H1 (cell line): ENCODE measurements around the gene WEE1. TPM values are rescaled to one million over a fixed set of nuclear protein-coding genes. Genes with fewer than 3 reads are reported as not detected.

ENCODE experiments used
- BCL11A ChIP-seq, 2 experiments: IDR thresholded peaks; one replicate each; pipeline ENCODE4 v1.6.1; 2011; ENCODE audit warnings: low read depth in 2 of 2, low read length in 2 of 2, mild to moderate bottlenecking in 2 of 2
- CTBP2 ChIP-seq: IDR thresholded peaks from 2 replicates; pipeline ENCODE4 v1.7.0; 2011; ENCODE audit warnings: borderline replicate concordance, mild to moderate bottlenecking, moderate library complexity, mixed read lengths, low read length; ENCODE audit not compliant: insufficient read depth, insufficient read length
- POLR2A ChIP-seq, 2 experiments: IDR thresholded peaks; 1 replicate in 1 of 2; 2 replicates in 1 of 2; pipeline ENCODE4 v1.6.1; 2011; ENCODE audit warnings: low read depth in 2 of 2, low read length in 2 of 2, mild to moderate bottlenecking in 2 of 2; ENCODE audit errors: control extremely low read depth in 1 of 2
- TAF7 ChIP-seq: optimal IDR thresholded peaks from 2 replicates; pipeline ENCODE3; 2011; ENCODE audit warnings: low read depth, mild to moderate bottlenecking, inconsistent platforms, low read length, moderate library complexity, borderline replicate concordance
- polyA plus RNA-seq, 7 experiments: library from polyadenylated mRNA; depleted of rRNA in 3 of 7; stranded (reverse) in 5 of 7; unstranded in 2 of 7; fragments of >200 nt in 5 of 7; fragments of 200-250 nt in 2 of 7; gene quantifications; 1 replicate in 5 of 7; 2 replicates in 1 of 7; 4 replicates in 1 of 7; pipeline versions ENCODE4 v1.2.1 to v1.2.3, GENCODE V29; 2011 to 2013; ENCODE audit warnings: missing spikeins in 2 of 7, mixed read lengths in 2 of 7
- total RNA-seq: library from RNA; stranded (reverse); fragmentation: NEBNext Ultra II Directional; extraction: Animal tissue kit (Norgen Biotek cat#: 25700); gene quantifications from 2 replicates; pipeline ENCODE4 v1.2.1, GENCODE V29; 2021

Gene WEE1
- total and polyA plus RNA-seq, 2 of the 8 experiments (the other 6 are each of a cell fraction or from before 2014, with no cell fraction given): 40.8 to 120 TPM

DNA sequence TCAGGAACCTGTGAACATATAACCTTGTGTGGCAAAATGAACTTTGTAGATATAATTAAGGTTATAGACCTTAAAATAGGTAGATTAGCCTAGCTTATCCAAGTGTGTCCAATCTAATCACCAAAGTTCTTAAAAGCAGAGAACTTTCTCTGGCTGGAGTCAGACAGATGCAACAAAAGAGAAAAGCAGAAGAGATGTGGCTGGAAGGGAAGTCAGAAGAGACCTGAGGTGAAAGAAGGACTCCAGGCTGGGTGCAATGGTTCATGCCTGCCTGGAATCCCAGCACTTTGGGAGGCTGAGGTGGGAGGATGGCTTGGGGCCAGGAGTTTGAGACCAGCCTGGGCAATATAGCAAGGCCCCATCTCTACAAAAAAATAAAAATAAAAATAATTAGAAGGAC, 51.0 kb downstream of the WEE1 start (continued):
- TF ChIP-seq BCL11A (IDR thresholded peaks at IDR 0.05; ENCODE audit: low read depth in 2 of 2, low read length in 2 of 2) (no peak), POLR2A (IDR thresholded peaks at IDR 0.05; ENCODE audit: control extremely low read depth in 1 of 2, low read depth in 2 of 2, low read length in 2 of 2) (no peak), TAF7 (no peak), CTBP2 (no peak)
